GM12878 (cell line): ENCODE results near the gene F7. TPM values are rescaled to one million over a fixed set of nuclear protein-coding genes. Genes with fewer than 3 reads are reported as not detected.

ENCODE experiments used
- TCF7 ChIP-seq: IDR thresholded peaks from 2 replicates; pipeline ENCODE4 v1.6.1; 2014; ENCODE audit warnings: antibody characterized with exemption, borderline replicate concordance
- polyA plus RNA-seq, 11 experiments: library from polyadenylated mRNA; depleted of rRNA in 4 of 11; unstranded in 6 of 11; stranded (reverse) in 5 of 11; fragments of >200 nt; fragmentation: Nextera tagmentation in 4 of 11; fragmentation: Illumina TruSeq in 1 of 11; extraction: Ambion mirVana in 4 of 11; extraction: Trizol in 1 of 11; gene quantifications; 1 replicate in 1 of 11; 2 replicates in 10 of 11; pipeline versions ENCODE4 v1.2.1 to v1.2.3, GENCODE V29; 2011 to 2016; ENCODE audit warnings: inconsistent platforms in 2 of 11, missing spikeins in 2 of 11, low read depth in 1 of 11
- total RNA-seq, 4 experiments: library from RNA; depleted of rRNA in 3 of 4; stranded (reverse); fragments of >200 nt in 3 of 4; fragmentation: Illumina TruSeq in 1 of 4; extraction: Trizol in 1 of 4; gene quantifications; 2 replicates each; pipeline versions ENCODE4 v1.2.1 to v1.2.3, GENCODE V29; 2013 to 2021
- TF ChIP-seq, protein P1 (sequence below): IDR thresholded peaks from 2 replicates; pipeline ENCODE4 v1.6.1; 2011; ENCODE audit warnings: borderline replicate concordance, low read depth, mild to moderate bottlenecking, moderate library complexity, low read length; ENCODE audit not compliant: insufficient read depth, poor library complexity, severe bottlenecking
- TF ChIP-seq, protein P2 (sequence below): fragments of 450-650 bp; IDR thresholded peaks from 2 replicates; pipeline ENCODE4 v1.6.1; 2017; ENCODE audit warnings: antibody characterized with exemption, mild to moderate bottlenecking, moderate library complexity
- TF ChIP-seq, protein P3 (sequence below): IDR thresholded peaks from 2 replicates; pipeline ENCODE4 v1.6.1; 2011; ENCODE audit warnings: mild to moderate bottlenecking, low read depth, low read length, moderate library complexity; ENCODE audit not compliant: insufficient replicate concordance
- TF ChIP-seq, protein P4 (sequence below): fragments of 450-650 bp; formaldehyde crosslinking; IDR thresholded peaks from 2 replicates; pipeline ENCODE4 v1.5.0; 2022; ENCODE audit warnings: mild to moderate bottlenecking, missing genetic modification characterization

F7 gene
- total and polyA plus RNA-seq, 10 of the 15 experiments (the other 5 are each of a cell fraction or from before 2014, with no cell fraction given): not detected

DNA sequence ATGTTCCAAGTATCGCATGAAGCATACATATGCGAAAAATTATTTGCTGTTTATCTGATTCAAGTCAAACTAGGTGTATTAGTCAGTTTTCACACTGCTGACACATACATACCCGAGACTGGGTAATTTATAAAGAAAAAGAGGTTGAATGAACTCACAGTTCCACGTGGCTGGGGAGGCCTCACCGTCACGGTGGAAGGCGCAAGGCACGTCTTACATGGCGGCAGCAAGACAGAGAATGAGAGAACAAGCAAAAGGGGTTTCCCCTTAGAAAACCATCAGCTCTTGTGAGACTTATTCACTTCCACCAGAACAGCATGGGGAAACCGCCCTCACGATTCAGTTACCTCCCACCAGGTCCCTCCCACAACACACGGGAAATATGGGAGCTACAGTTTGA is 39.9 kb downstream of the F7 start (continued):
- TF ChIP-seq, protein P1, sequence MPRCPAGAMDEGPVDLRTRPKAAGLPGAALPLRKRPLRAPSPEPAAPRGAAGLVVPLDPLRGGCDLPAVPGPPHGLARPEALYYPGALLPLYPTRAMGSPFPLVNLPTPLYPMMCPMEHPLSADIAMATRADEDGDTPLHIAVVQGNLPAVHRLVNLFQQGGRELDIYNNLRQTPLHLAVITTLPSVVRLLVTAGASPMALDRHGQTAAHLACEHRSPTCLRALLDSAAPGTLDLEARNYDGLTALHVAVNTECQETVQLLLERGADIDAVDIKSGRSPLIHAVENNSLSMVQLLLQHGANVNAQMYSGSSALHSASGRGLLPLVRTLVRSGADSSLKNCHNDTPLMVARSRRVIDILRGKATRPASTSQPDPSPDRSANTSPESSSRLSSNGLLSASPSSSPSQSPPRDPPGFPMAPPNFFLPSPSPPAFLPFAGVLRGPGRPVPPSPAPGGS: no peak
- TF ChIP-seq TCF7: no peak
- TF ChIP-seq, protein P2, sequence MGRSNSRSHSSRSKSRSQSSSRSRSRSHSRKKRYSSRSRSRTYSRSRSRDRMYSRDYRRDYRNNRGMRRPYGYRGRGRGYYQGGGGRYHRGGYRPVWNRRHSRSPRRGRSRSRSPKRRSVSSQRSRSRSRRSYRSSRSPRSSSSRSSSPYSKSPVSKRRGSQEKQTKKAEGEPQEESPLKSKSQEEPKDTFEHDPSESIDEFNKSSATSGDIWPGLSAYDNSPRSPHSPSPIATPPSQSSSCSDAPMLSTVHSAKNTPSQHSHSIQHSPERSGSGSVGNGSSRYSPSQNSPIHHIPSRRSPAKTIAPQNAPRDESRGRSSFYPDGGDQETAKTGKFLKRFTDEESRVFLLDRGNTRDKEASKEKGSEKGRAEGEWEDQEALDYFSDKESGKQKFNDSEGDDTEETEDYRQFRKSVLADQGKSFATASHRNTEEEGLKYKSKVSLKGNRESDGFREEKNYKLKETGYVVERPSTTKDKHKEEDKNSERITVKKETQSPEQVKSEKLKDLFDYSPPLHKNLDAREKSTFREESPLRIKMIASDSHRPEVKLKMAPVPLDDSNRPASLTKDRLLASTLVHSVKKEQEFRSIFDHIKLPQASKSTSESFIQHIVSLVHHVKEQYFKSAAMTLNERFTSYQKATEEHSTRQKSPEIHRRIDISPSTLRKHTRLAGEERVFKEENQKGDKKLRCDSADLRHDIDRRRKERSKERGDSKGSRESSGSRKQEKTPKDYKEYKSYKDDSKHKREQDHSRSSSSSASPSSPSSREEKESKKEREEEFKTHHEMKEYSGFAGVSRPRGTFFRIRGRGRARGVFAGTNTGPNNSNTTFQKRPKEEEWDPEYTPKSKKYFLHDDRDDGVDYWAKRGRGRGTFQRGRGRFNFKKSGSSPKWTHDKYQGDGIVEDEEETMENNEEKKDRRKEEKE: no peak
- TF ChIP-seq, protein P3, sequence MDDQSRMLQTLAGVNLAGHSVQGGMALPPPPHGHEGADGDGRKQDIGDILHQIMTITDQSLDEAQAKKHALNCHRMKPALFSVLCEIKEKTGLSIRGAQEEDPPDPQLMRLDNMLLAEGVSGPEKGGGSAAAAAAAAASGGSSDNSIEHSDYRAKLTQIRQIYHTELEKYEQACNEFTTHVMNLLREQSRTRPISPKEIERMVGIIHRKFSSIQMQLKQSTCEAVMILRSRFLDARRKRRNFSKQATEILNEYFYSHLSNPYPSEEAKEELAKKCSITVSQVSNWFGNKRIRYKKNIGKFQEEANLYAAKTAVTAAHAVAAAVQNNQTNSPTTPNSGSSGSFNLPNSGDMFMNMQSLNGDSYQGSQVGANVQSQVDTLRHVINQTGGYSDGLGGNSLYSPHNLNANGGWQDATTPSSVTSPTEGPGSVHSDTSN: no peak
- TF ChIP-seq, protein P4, sequence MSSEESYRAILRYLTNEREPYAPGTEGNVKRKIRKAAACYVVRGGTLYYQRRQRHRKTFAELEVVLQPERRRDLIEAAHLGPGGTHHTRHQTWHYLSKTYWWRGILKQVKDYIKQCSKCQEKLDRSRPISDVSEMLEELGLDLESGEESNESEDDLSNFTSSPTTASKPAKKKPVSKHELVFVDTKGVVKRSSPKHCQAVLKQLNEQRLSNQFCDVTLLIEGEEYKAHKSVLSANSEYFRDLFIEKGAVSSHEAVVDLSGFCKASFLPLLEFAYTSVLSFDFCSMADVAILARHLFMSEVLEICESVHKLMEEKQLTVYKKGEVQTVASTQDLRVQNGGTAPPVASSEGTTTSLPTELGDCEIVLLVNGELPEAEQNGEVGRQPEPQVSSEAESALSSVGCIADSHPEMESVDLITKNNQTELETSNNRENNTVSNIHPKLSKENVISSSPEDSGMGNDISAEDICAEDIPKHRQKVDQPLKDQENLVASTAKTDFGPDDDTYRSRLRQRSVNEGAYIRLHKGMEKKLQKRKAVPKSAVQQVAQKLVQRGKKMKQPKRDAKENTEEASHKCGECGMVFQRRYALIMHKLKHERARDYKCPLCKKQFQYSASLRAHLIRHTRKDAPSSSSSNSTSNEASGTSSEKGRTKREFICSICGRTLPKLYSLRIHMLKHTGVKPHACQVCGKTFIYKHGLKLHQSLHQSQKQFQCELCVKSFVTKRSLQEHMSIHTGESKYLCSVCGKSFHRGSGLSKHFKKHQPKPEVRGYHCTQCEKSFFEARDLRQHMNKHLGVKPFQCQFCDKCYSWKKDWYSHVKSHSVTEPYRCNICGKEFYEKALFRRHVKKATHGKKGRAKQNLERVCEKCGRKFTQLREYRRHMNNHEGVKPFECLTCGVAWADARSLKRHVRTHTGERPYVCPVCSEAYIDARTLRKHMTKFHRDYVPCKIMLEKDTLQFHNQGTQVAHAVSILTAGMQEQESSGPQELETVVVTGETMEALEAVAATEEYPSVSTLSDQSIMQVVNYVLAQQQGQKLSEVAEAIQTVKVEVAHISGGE (CRISPR knock-in tag): no peak
